ENCODE data around the gene RASGRF1.

RASGRF1 gene

DNA sequence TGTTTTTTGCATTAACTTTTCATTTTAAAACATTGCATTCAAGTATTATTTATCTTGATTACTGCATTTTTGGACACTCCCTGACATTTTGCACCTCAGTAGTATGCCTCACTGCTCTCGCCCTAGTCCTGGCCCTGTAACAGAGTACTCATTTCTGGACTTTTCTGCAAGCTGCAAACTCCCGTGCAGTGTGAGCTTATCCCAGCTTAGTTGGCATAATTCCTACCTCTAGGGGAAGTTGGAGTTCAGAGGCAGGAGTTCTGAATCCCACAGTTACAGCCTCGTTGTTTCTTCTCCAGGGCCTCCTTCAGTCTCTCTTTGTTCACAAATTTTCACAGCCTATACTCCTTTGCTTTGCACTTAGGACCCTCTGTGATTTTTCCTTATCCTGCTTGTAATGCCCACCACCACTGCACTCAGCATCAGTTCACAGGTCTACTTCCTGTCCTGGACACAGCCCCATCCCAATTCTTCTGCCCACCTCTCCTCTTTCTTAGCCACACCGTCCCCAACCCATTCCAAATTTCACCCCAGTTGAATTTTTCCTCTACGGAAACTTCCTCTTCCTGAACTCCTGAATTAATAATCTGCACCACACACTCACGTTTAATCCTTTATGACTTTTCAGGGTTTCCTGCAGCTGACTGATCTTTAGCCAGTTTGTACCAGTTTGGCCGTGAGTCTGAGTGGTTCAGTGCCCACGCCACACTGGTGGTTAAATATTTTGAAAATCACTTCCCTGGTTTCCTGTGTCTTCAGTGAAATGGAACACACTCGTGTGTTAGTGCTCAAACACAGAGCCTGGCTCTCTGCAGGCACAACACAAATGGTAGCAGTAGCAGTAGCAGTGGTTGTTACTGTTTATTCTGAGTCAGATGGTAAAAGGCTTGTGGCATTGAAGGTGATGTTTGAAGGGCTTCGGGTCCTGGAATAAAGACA, 139.4 kb downstream of the RASGRF1 start:
- no peak for DNase-seq

DNA sequence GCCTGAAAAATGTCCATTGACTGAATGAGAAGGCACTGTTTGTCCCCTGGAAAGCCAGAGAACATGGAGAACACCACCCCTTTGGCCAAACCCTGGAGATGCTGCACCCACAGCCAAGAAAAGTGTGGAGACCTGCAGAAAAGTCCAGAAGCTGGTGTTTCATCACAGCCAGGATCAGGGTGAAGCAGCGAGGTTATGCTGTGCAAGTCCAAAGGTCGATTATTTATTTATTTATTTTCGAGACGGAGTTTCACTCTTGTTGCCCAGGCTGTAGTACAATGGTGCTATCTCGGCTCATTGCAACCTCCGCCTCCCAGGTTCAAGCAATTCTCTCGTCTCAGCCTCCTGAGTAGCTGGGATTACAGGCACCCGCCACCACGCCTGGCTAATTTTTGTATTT, 140.2 kb downstream of the RASGRF1 start:
- DNase-seq = no peak

- DNase-seq = no peak
These were observed 141.1 kb downstream of the RASGRF1 start for GRCh38 chr15:78949461-78949860.

GRCh38 chr15:78947506-78947905, 143.1 kb downstream of the RASGRF1 start:
- no peak for DNase-seq

- no peak for DNase-seq
These were observed 144.1 kb downstream of the RASGRF1 start for GRCh38 chr15:78946493-78946892.

- DNase-seq = peak; percentile 79
These were observed 145.7 kb downstream of the RASGRF1 start, which contains the start of gene CTSH for GRCh38 chr15:78944669-78945407. Gene CTSH, minus strand, starts transcription at chr15:78945046. Its CDS starts 65 bp downstream, at chr15:78944981.

DNA sequence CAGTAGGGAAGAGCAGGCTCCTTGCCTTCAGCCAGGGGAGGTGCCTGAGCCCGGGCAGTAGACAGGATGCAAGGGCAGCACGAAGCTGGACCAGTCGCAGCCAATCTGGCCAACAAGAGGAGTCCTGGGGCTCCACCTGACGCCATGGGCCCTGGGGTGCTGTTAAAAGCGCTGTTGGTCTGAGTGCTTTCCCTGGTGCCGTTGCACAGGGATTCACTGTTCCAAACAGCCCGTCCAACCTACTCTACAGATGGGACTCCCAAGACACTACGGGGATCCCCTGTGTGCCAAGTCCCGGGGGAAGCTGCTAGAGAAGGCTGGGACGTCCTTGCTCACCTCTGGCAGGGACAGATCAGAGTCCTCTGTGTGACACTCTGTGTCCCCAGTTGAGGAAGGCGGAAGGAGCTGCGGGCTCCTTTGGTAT, 146.4 kb downstream of the RASGRF1 start:
- no peak for DNase-seq

GRCh38 chr15:78943692-78944091, 146.9 kb downstream of the RASGRF1 start:
- no peak for DNase-seq

DNA sequence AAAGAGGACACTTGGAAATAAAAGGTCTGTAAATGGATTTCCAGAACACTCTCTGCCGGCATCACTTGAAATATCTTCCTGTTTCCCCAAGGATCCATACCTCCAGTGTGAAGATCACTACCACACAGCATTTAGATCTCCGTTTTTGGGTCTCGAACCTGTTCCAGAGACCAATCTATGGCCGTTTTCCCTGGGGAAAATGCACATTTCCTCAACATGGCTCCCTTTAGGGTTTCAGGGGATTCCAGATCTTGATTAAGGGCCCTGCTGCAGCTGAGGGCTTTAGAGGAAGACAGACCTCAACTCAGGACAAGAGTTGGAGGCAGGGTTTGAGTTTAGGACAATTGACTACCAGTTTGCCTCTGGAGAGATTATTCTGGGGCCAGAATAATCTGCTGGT, 147.8 kb downstream of the RASGRF1 start:
- no peak for DNase-seq

GRCh38 chr15:78938658-78939488, 151.7 kb downstream of the RASGRF1 start:
- DNase-seq = no peak

- DNase-seq = no peak
These were observed 153.3 kb downstream of the RASGRF1 start for GRCh38 chr15:78937132-78937739.

DNA sequence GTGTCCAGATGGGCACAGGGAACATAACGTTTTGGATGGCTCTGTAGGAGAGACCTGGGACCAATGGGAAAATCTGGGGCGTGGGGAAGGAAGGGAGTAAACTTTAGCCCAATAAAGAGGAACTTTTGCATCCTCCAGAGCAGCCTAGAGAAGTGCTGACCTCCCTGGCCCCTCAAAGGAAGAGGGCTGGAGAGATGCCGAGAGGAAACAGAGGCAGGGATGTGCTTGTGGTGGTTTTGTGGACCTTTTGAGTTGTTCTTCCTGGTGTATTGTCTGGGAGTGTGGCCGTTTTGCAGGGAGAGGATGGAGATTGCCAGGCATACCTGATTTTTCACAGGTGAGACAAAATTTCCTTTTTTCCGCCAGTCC, 155.9 kb downstream of the RASGRF1 start:
- no peak for DNase-seq

DNA sequence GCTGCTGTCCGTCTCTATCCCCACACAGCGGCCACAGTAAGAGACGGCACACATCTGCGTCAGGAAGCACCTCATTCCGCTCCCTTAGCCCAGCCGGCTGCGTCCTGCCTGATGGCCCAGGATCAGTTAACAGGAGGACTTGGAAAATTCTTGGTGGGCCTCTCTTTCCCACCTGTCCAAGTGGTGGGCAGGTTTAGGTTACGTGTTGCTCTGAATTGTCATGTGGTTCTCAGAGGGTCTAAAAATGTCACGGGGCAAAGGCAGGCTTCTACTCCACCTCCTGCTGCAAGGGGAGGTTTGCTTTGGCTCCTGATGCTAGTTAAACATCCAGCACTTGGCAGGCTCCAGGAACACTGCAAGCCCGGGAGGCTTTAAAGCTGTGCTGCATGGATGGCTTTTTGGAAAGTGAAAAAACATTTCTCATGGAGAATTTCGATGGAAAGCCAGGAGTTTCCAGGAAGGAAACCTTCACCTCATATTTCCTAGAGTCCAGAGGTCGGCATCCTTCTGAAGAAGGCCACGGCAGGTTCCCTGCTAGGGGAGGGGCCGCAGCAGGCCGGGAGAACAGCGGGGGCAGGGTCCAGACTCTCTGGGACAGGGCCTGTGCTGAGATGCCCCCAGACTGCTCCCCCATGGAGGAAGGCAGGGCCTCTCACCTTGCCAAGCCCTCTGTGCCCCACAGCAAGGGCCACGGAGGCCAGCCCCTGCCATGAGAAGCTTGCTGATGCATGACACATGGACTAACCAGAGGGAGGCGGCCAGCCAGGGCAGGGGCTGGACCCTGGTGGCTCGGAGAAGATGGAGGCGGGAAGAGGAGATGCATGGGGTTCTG, 156.5 kb downstream of the RASGRF1 start:
- no peak for DNase-seq

DNA sequence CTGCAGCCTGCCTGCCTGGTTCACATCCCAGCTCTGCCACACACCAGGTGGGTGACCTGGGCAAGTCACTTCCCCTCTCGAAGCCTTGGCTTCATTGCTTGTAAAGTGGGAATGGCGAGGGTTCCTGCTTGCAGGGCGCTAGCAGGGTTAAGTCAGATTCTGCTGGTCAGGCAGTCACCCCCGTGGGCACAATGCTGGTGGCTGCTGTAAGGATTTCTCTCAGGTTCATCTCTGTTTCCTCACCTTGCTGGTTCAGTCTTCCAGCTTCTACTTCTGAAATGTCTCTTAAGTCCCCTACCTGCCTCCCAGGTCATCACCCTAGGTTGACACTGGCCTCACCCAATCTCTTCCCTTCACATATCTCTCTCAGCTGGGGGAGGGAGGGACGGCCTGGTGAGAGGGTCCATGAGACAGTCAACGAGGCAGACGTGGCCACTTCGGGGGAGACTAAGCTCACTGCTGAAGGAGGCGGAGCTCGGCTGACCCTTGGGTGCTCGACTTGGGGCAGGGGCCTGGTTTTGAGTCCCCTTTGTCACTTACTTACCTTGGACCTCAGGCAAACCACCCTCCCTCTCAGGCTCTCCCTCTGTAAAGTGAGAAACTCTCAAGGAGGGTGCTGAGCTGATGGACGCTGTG, 157.3 kb downstream of the RASGRF1 start:
- DNase-seq = no peak

GRCh38 chr15:78932258-78932808, 158.2 kb downstream of the RASGRF1 start:
- no peak for DNase-seq

- no peak for DNase-seq
These were observed 158.9 kb downstream of the RASGRF1 start for GRCh38 chr15:78931439-78932257.

DNA sequence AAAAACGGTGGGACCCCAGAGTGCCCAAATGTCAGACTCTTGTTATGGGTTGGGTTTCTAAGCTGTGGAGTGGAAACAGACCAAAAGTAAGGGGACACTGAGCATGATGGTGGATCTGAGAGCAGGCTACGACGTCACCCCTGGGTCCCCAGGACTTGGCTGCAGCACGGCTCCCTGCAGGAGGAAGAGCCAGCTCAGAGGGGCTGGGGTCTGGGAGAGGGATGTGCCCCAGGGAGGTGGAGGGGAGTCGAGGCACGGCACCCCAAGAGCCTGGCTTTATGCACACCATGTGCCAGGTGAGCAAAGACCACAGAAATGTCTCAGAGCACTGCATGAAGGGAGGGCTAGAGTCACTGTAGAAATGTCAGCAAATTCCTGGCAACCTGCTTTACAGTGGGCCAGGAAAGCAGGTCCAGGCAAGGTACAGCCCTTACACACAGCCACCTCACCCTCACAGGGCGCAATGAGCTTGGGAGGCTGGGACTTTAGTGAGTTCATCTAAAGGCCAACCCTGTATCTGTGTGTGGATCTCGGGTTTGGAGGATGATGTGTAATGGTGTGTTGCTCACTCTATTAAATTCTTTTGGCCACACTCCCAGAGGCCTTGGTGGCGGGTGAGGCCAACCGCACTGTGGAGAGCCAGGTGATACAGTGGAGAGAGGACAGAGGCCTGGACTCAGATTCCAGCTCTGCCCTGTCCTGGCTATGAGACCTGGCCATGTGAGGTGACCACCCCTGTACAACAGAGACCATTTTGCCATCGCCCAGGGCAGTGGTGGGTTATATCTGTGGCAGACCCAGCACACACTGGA, 159.8 kb downstream of the RASGRF1 start:
- no peak for DNase-seq

- no peak for DNase-seq
These were observed 160.9 kb downstream of the RASGRF1 start for GRCh38 chr15:78929536-78930264.
